GM12864 (cell line): ENCODE results near the gene TMEM45A.

Source experiments
- DNase-seq: peaks from one replicate; pipeline ENCODE4 v3.0.0-alpha.2; 2011; ENCODE audit warnings: low read depth
- H3K4me3 ChIP-seq: 2 replicates; pipeline ENCODE4 v1.5.1; 2011; ENCODE audit warnings: mild to moderate bottlenecking, low read depth, low read length, control low read depth
- CTCF ChIP-seq: IDR thresholded peaks from 2 replicates; pipeline ENCODE4 v1.5.1; 2011; ENCODE audit warnings: low read depth, mild to moderate bottlenecking, moderate library complexity, low read length, control low read depth, inconsistent platforms; ENCODE audit errors: missing control alignments

TMEM45A gene

GRCh38 chr3:100584101-100584660 is 91.8 kb downstream of the TMEM45A start:
- H3K4me3 ChIP-seq: no peak overlapping the region
- TF ChIP-seq CTCF: no peak
- DNase-seq: no peak

- no peak for DNase-seq
- no peak for TF ChIP-seq CTCF
- H3K4me3 ChIP-seq: no peak overlapping the region
Observed at GRCh38 chr3:100586832-100587231, 94.4 kb downstream of the TMEM45A start.

GRCh38 chr3:100588251-100588650 is 95.8 kb downstream of the TMEM45A start:
- no peak for DNase-seq
- H3K4me3 ChIP-seq: no peak overlapping the region
- no peak for TF ChIP-seq CTCF

GRCh38 chr3:100590114-100590839 is 97.9 kb downstream of the TMEM45A start:
- no peak for DNase-seq
- peak; percentile 80 for TF ChIP-seq CTCF
- no peak overlapping the region for H3K4me3 ChIP-seq

- DNase-seq: no peak
- H3K4me3 ChIP-seq: no peak overlapping the region
- no peak for TF ChIP-seq CTCF
Observed at GRCh38 chr3:100590840-100591147, 98.4 kb downstream of the TMEM45A start.

- no peak for TF ChIP-seq CTCF
- no peak overlapping the region for H3K4me3 ChIP-seq
- DNase-seq: no peak
Observed at GRCh38 chr3:100591411-100591810, 99.0 kb downstream of the TMEM45A start.
